ENCODE data around the gene LHFPL2. TPM values are rescaled to one million over a fixed set of nuclear protein-coding genes. Genes with fewer than 3 reads are reported as not detected.

Gene LHFPL2
- polyA plus RNA-seq, 2 donors, result 0.84 to 1.4 TPM

DNA sequence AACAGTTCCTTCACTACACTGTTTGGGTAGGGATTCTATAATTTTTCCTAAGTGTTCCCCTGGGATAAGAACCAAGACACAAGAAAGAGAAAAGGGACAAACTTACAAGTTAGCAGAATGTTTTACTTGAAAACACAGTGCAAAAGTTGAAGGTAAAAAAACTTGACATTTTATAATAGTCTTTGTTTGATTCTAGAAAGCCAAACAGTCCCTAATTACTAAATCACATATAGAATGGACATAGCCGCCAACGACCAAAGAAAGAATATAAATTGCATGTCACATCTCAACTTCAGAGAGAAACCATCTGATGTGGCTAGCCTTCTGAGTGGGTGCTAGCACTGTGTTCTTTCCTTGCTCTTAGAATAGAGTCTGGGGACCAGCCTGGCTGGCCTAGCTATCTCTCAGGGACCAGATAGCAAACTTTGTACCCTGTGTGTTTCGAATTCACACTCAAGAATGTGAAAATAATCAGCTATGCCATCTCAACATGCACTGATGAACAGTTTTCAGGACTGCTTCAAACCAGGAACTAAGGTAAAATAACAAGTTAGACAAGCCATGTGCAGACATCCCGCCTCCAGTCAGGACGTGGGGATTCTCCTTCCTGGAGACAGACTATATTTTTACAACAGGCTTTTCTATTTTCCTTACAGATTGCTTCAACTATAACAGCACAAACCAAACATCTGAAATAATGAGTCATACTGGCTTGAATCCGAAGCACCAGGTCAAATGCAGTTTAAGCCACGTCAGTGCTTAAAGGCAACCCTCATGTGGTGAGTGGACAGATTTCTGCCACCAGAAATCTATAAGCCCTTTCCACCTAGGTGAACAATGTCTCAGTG, 53.7 kb downstream of the LHFPL2 start:
- Histone ChIP-seq H3K27ac (ENCODE audit: low read depth in 2 of 2, low read length in 1 of 2) (peak overlapping the region; percentile 53 to 75), H3K4me3 (ENCODE audit: low read depth in 1 of 2, low read length in 2 of 2) (no peak overlapping the region), H3K9me3 (ENCODE audit: control insufficient read depth in 2 of 2, insufficient read depth in 1 of 2, low read depth in 1 of 2, low read length in 1 of 2) (no peaks in the 10 kb centered on the region), H3K27me3 (ENCODE audit: control insufficient read depth in 1 of 2, insufficient read depth in 2 of 2, low read length in 2 of 2) (no peaks in the 10 kb centered on the region), H3K36me3 (ENCODE audit: control insufficient read depth in 2 of 2, insufficient read depth in 2 of 2, low read length in 1 of 2) (no peaks in the 10 kb centered on the region), H3K4me1 (ENCODE audit: control insufficient read depth in 2 of 2, insufficient read depth in 2 of 2, low read length in 1 of 2) (peaks cover 2 to 4% of the 10 kb centered on the region in 2 donors)
- WGBS, 2 donors, result 27 to 33% methylated on average over 7 of the region's 7 CpGs

DNA sequence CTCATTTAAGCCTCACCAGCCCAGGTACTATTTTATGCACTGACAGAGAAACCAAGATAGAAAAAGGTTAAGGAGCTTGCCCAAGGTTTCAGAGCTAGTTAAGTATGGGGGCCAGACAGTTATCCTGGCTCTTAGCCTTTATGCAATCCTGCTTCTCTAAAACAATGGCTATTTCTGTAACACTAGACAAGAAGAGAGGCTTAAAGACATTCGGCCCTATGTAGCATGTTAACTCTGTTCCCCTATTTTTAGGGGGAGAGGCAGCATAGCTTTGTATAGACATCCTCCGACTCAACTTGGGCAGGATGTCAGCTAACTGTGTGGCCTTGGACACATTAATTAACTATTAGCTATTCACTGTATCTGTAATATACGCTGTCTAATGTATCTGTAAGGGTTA, 54.6 kb downstream of the LHFPL2 start:
- peaks cover 4 to 6% of the 10 kb centered on the region in 2 donors for H3K4me1 ChIP-seq (ENCODE audit: control insufficient read depth in 2 of 2, insufficient read depth in 2 of 2, low read length in 1 of 2)
- no peaks in the 10 kb centered on the region for H3K36me3 ChIP-seq (ENCODE audit: control insufficient read depth in 2 of 2, insufficient read depth in 2 of 2, low read length in 1 of 2)
- 52 to 54% methylated on average over 3 of the region's 3 CpGs for WGBS, 2 donors
- H3K9me3 ChIP-seq (ENCODE audit: control insufficient read depth in 2 of 2, insufficient read depth in 1 of 2, low read depth in 1 of 2, low read length in 1 of 2), result no peaks in the 10 kb centered on the region
- H3K4me3 ChIP-seq (ENCODE audit: low read depth in 1 of 2, low read length in 2 of 2), result no peak overlapping the region
- H3K27ac ChIP-seq (ENCODE audit: low read depth in 2 of 2, low read length in 1 of 2), result no peak overlapping the region
- H3K27me3 ChIP-seq (ENCODE audit: control insufficient read depth in 1 of 2, insufficient read depth in 2 of 2, low read length in 2 of 2), result no peaks in the 10 kb centered on the region

DNA sequence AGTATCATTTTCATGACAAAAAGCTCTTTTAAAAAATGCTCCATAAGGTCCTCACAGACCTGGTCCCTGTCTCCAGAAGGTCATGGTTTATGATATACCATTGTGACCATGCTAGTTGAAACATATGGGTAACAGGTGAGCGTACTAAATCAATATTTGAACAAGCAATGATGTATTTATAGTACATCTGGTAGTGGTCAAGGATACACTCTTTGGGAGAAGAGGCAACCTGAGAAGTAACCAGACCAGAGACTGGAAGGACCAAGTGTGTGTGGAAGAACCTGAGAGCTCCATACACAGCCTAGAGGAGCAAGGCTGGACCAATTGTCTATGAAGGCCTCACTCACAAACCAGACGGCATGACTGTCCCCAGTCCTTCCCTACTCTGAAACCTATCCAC, 55.1 kb downstream of the LHFPL2 start:
- Histone ChIP-seq H3K9me3 (ENCODE audit: control insufficient read depth in 2 of 2, insufficient read depth in 1 of 2, low read depth in 1 of 2, low read length in 1 of 2) (no peaks in the 10 kb centered on the region), H3K27me3 (ENCODE audit: control insufficient read depth in 1 of 2, insufficient read depth in 2 of 2, low read length in 2 of 2) (no peaks in the 10 kb centered on the region), H3K4me3 (ENCODE audit: low read depth in 1 of 2, low read length in 2 of 2) (no peak overlapping the region), H3K4me1 (ENCODE audit: control insufficient read depth in 2 of 2, insufficient read depth in 2 of 2, low read length in 1 of 2) (peaks cover 4 to 6% of the 10 kb centered on the region in 2 donors), H3K27ac (ENCODE audit: low read depth in 2 of 2, low read length in 1 of 2) (no peak overlapping the region), H3K36me3 (ENCODE audit: control insufficient read depth in 2 of 2, insufficient read depth in 2 of 2, low read length in 1 of 2) (no peaks in the 10 kb centered on the region)
- 90 to 93% methylated on average over 2 of the region's 2 CpGs for WGBS, 2 donors

DNA sequence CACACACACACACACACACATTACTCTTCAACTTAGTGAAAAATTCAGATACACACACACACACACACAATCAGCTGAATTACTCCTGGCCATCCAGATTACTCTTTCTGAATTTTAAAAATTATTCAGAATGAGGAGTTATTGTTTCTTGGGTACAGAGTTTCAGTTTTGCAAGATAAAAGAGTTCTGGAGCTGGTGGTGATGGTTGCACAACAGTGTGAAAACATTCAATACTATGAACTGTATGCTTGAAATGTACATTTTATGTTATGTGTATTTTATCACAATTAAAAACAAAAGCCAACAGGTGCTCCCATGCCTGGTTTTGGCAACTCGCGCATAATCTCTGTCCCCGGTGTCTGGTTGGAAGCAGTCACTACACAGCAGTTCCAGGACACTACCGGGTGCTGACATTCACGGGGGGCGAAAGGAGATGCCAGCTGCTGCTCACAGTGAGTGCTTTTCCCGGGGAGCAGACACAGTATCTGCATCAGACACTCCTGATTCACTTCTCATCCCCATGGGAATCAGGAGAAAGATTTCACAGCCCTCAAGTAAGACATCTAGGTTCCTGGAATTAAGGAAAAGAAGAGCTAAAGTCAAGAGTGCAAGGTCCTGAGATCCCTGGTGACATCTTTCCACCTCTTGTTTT, 55.7 kb downstream of the LHFPL2 start:
- H3K4me3 ChIP-seq (ENCODE audit: low read depth in 1 of 2, low read length in 2 of 2), result no peak overlapping the region
- no peaks in the 10 kb centered on the region for H3K36me3 ChIP-seq (ENCODE audit: control insufficient read depth in 2 of 2, insufficient read depth in 2 of 2, low read length in 1 of 2)
- no peaks in the 10 kb centered on the region for H3K27me3 ChIP-seq (ENCODE audit: control insufficient read depth in 1 of 2, insufficient read depth in 2 of 2, low read length in 2 of 2)
- no peak overlapping the region for H3K27ac ChIP-seq (ENCODE audit: low read depth in 2 of 2, low read length in 1 of 2)
- H3K4me1 ChIP-seq (ENCODE audit: control insufficient read depth in 2 of 2, insufficient read depth in 2 of 2, low read length in 1 of 2), result peaks cover 4 to 6% of the 10 kb centered on the region in 2 donors
- 85 to 95% methylated on average over 7 of the region's 7 CpGs for WGBS, 2 donors
- no peaks in the 10 kb centered on the region for H3K9me3 ChIP-seq (ENCODE audit: control insufficient read depth in 2 of 2, insufficient read depth in 1 of 2, low read depth in 1 of 2, low read length in 1 of 2)

DNA sequence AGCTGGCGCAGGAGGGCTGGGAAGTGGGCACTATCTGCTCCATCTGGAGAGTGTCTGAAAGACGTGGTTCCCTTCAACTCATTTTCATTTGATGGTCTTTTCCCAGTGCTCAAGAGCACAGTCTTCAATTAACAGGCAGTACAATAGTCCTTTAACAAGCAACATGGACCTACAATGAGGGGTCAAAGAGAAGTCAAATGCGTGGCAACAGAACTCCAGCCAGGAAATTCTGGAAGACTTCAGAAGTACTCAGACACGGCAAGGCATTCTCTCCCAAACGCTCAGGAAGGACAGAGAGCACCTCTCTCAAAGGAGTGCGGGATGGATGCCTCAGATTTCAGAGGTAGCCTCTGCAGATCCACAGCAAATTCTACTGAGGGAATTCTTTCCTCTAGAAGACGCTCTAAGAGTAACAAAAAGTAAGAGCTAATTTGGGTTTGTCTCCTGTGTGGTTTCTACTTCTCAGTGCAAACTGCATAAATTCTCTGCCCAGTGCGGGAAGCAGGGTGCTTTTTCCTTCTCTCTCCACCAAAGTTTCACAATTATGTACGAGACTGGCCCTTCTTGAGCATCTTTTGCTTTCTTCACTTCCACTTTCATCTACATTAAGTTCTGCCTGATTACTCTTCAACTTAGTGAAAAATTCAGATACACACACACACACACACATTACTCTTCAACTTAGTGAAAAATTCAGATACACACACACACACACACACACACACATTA, 56.4 kb downstream of the LHFPL2 start:
- Histone ChIP-seq H3K36me3 (ENCODE audit: control insufficient read depth in 2 of 2, insufficient read depth in 2 of 2, low read length in 1 of 2) (no peaks in the 10 kb centered on the region), H3K27me3 (ENCODE audit: control insufficient read depth in 1 of 2, insufficient read depth in 2 of 2, low read length in 2 of 2) (no peaks in the 10 kb centered on the region), H3K4me1 (ENCODE audit: control insufficient read depth in 2 of 2, insufficient read depth in 2 of 2, low read length in 1 of 2) (peaks cover 4 to 6% of the 10 kb centered on the region in 2 donors), H3K27ac (ENCODE audit: low read depth in 2 of 2, low read length in 1 of 2) (peak overlapping the region in 1 of 2 donors; percentile 5), H3K9me3 (ENCODE audit: control insufficient read depth in 2 of 2, insufficient read depth in 1 of 2, low read depth in 1 of 2, low read length in 1 of 2) (no peaks in the 10 kb centered on the region), H3K4me3 (ENCODE audit: low read depth in 1 of 2, low read length in 2 of 2) (no peak overlapping the region)
- 75 to 81% methylated on average over 9 of the region's 9 CpGs for WGBS, 2 donors

DNA sequence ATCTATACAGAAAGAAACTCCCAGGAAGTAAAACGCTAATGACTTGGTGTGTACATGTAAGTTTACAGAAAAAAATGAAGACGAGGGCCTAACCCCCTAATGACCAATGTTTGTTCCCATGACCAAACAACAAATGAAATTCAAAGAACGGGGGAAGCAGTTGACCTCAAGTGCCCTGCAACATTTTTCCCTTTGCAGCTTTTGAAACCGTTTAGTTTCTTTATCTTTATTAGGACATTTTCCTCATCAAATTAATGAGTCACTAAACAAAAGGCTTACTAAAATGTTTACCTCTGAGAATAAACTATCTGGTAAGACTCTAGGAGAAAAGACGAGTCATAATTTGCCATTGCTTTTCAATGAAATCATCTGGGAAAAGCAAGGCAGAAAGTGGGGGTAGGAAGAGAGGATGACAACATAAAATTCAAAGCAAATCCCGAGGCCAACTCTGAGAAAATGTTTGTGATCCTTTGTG, 57.4 kb downstream of the LHFPL2 start:
- Histone ChIP-seq H3K4me1 (ENCODE audit: control insufficient read depth in 2 of 2, insufficient read depth in 2 of 2, low read length in 1 of 2) (peaks cover 4 to 6% of the 10 kb centered on the region in 2 donors), H3K27me3 (ENCODE audit: control insufficient read depth in 1 of 2, insufficient read depth in 2 of 2, low read length in 2 of 2) (no peaks in the 10 kb centered on the region), H3K4me3 (ENCODE audit: low read depth in 1 of 2, low read length in 2 of 2) (no peak overlapping the region), H3K36me3 (ENCODE audit: control insufficient read depth in 2 of 2, insufficient read depth in 2 of 2, low read length in 1 of 2) (no peaks in the 10 kb centered on the region), H3K27ac (ENCODE audit: low read depth in 2 of 2, low read length in 1 of 2) (peak overlapping the region in 1 of 2 donors; percentile 34), H3K9me3 (ENCODE audit: control insufficient read depth in 2 of 2, insufficient read depth in 1 of 2, low read depth in 1 of 2, low read length in 1 of 2) (no peaks in the 10 kb centered on the region)
- WGBS, 2 donors, result 42 to 46% methylated on average over 6 of the region's 6 CpGs

DNA sequence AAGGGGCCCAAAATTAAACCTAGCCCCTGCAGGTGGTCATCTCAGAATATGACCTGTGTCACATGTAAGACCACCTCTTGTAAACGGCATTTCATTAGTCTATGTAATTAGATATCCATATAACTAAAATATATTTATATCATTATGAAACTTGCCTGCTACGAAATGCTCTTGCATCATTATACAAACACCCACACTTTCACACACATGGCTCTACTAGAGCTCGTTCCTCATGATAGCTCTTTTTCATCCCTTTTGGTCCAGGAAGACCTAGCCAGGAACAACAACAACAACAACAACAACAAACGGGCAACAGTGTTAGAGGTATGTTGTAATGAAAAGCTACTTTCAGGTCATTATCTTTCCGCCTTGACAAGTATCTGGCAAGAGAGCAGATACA, 58.6 kb downstream of the LHFPL2 start:
- 63 to 71% methylated on average over 5 of the region's 5 CpGs for WGBS, 2 donors
- H3K9me3 ChIP-seq (ENCODE audit: control insufficient read depth in 2 of 2, insufficient read depth in 1 of 2, low read depth in 1 of 2, low read length in 1 of 2), result no peaks in the 10 kb centered on the region
- H3K27ac ChIP-seq (ENCODE audit: low read depth in 2 of 2, low read length in 1 of 2), result no peak overlapping the region
- no peaks in the 10 kb centered on the region for H3K27me3 ChIP-seq (ENCODE audit: control insufficient read depth in 1 of 2, insufficient read depth in 2 of 2, low read length in 2 of 2)
- H3K36me3 ChIP-seq (ENCODE audit: control insufficient read depth in 2 of 2, insufficient read depth in 2 of 2, low read length in 1 of 2), result no peaks in the 10 kb centered on the region
- peaks cover 4 to 6% of the 10 kb centered on the region in 2 donors for H3K4me1 ChIP-seq (ENCODE audit: control insufficient read depth in 2 of 2, insufficient read depth in 2 of 2, low read length in 1 of 2)
- no peak overlapping the region for H3K4me3 ChIP-seq (ENCODE audit: low read depth in 1 of 2, low read length in 2 of 2)

DNA sequence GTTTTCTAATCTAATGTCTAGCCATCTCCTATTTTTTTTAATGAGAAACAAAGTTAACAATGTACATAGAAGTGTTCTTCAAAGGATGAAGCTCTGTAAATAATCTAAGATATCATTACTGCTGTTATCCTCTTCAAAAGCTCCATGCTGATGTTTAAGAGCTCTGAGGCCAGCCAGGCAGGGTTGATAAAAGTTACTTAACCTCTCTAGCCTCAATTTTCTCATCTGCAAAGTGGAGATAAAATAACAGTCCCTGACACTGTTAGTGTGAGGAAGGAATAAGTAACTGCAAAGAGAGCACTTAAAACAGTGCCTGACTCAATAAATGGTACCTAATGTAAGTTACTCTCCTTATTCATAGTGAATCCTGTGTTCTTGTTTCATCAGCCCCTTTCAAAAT, 60.1 kb downstream of the LHFPL2 start:
- no peaks in the 10 kb centered on the region for H3K9me3 ChIP-seq (ENCODE audit: control insufficient read depth in 2 of 2, insufficient read depth in 1 of 2, low read depth in 1 of 2, low read length in 1 of 2)
- no peaks in the 10 kb centered on the region for H3K36me3 ChIP-seq (ENCODE audit: control insufficient read depth in 2 of 2, insufficient read depth in 2 of 2, low read length in 1 of 2)
- no peak overlapping the region for H3K27ac ChIP-seq (ENCODE audit: low read depth in 2 of 2, low read length in 1 of 2)
- H3K4me1 ChIP-seq (ENCODE audit: control insufficient read depth in 2 of 2, insufficient read depth in 2 of 2, low read length in 1 of 2), result peaks cover 4 to 6% of the 10 kb centered on the region in 2 donors
- H3K4me3 ChIP-seq (ENCODE audit: low read depth in 1 of 2, low read length in 2 of 2), result no peak overlapping the region
- no peaks in the 10 kb centered on the region for H3K27me3 ChIP-seq (ENCODE audit: control insufficient read depth in 1 of 2, insufficient read depth in 2 of 2, low read length in 2 of 2)

DNA sequence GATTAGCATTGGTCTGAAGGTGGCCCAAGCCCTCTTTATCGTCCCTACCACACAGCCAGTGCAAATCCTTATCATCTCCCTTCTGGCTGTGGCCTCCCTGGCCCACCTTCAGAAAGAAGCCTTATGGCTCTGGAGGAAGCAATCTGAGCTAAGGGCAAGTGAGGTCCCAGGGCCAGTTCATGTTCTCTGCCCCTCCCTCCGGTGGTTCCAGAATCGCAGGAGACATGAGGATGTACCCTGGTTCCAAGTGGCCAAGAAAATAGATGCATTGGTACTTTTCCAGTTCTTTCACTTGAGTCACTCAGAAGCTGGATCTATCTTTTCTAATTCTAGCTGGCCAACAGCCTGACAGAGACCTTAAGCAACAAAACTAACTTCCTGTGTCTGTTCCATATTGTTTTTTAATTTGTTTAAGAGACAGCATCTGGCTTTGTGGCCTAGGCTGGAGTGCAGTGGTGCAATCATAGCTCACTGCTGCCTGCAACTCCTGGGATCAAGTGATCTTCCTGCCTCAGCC, 60.7 kb downstream of the LHFPL2 start:
- no peak overlapping the region for H3K27ac ChIP-seq (ENCODE audit: low read depth in 2 of 2, low read length in 1 of 2)
- 67 to 79% methylated on average over 3 of the region's 3 CpGs for WGBS, 2 donors

More for the DNA sequence above, 60.7 kb downstream of the LHFPL2 start:
- H3K4me3 ChIP-seq (ENCODE audit: low read depth in 1 of 2, low read length in 2 of 2), result no peak overlapping the region
- H3K27me3 ChIP-seq (ENCODE audit: control insufficient read depth in 1 of 2, insufficient read depth in 2 of 2, low read length in 2 of 2), result no peaks in the 10 kb centered on the region
- no peaks in the 10 kb centered on the region for H3K9me3 ChIP-seq (ENCODE audit: control insufficient read depth in 2 of 2, insufficient read depth in 1 of 2, low read depth in 1 of 2, low read length in 1 of 2)
- no peaks in the 10 kb centered on the region for H3K36me3 ChIP-seq (ENCODE audit: control insufficient read depth in 2 of 2, insufficient read depth in 2 of 2, low read length in 1 of 2)
- peaks cover 0 to 6% of the 10 kb centered on the region in 2 donors for H3K4me1 ChIP-seq (ENCODE audit: control insufficient read depth in 2 of 2, insufficient read depth in 2 of 2, low read length in 1 of 2)

Measured in esophagus (tissue), 2 donors.